Smooth muscle cell (in vitro differentiated cells): ENCODE results near the gene ETFRF1. TPM values are rescaled to one million over a fixed set of nuclear protein-coding genes. Genes with fewer than 3 reads are reported as not detected.

ENCODE experiments used
- DNase-seq: peaks from one replicate; lab custom pipeline; 2025; ENCODE audit not compliant: unreplicated experiment; lab: John Stamatoyannopoulos, UW
- H2AFZ ChIP-seq: fragments of 200-600 bp; sonication (generic); 2 replicates; pipeline ENCODE4 v1.6.0; 2016; ENCODE audit warnings: antibody characterized with exemption, low read depth, mild to moderate bottlenecking
- H3F3A ChIP-seq: fragments of 200-600 bp; sonication (generic); 2 replicates; pipeline ENCODE4 v1.6.0; 2017; ENCODE audit warnings: antibody characterized with exemption, low read depth
- H3K27ac ChIP-seq: fragments of 200-600 bp; sonication (generic); 2 replicates; pipeline ENCODE4 v1.5.1; 2016; ENCODE audit warnings: low read depth, mild to moderate bottlenecking
- H3K27me3 ChIP-seq: fragments of 200-600 bp; sonication (generic); 2 replicates; pipeline ENCODE4 v1.6.1; 2016; ENCODE audit warnings: low read depth, mild to moderate bottlenecking
- H3K36me3 ChIP-seq: fragments of 200-600 bp; sonication (generic); 2 replicates; pipeline ENCODE4 v1.5.1; 2016; ENCODE audit warnings: low read depth
- H3K4me1 ChIP-seq: fragments of 200-600 bp; sonication (generic); 2 replicates; pipeline ENCODE4 v1.5.1; 2016; ENCODE audit warnings: low read depth
- H3K4me2 ChIP-seq: fragments of 200-600 bp; sonication (generic); 2 replicates; pipeline ENCODE4 v1.6.0; 2016; ENCODE audit warnings: mild to moderate bottlenecking
- H3K4me3 ChIP-seq: fragments of 200-600 bp; sonication (generic); 2 replicates; pipeline ENCODE4 v1.5.1; 2016; ENCODE audit warnings: mild to moderate bottlenecking
- H3K79me2 ChIP-seq: fragments of 200-600 bp; sonication (generic); 2 replicates; pipeline ENCODE4 v1.6.0; 2016; ENCODE audit warnings: low read depth, mild to moderate bottlenecking
- H3K9ac ChIP-seq: fragments of 200-600 bp; sonication (generic); 2 replicates; pipeline ENCODE4 v1.6.0; 2016; ENCODE audit warnings: low read depth
- H3K9me3 ChIP-seq: fragments of 200-600 bp; sonication (generic); replicated peaks from 2 replicates; pipeline ENCODE4 v1.5.1; 2016; ENCODE audit warnings: low read depth
- H4K20me1 ChIP-seq: fragments of 200-600 bp; sonication (generic); 2 replicates; pipeline ENCODE4 v1.6.0; 2016; ENCODE audit warnings: low read depth
- WGBS: methylation state at CpG from one replicate; pipeline ENCODE4 v1.1.7; 2016; ENCODE audit warnings: low lambda C conversion rate; 5-methylcytosine and 5-hydroxymethylcytosine counted together
- polyA plus RNA-seq: library from polyadenylated mRNA; unstranded; fragments of >200 nt; fragmentation: Nextera tagmentation; extraction: Ambion mirVana; gene quantifications from 2 replicates; pipeline ENCODE4 v1.2.1, GENCODE V29; 2016
- total RNA-seq: library from RNA; depleted of rRNA; stranded (reverse); fragments of >200 nt; gene quantifications from 2 replicates; pipeline ENCODE4 v1.2.3, GENCODE V29; 2014
- TF ChIP-seq, protein P1 (sequence below): fragments of 200-600 bp; sonication (generic); IDR thresholded peaks from 2 replicates; pipeline ENCODE4 v1.5.1; 2017; ENCODE audit warnings: borderline replicate concordance, mild to moderate bottlenecking, antibody characterized with exemption; ENCODE audit not compliant: insufficient read depth, poor library complexity, severe bottlenecking

Gene ETFRF1, protein sequence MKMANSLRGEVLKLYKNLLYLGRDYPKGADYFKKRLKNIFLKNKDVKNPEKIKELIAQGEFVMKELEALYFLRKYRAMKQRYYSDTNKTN
- total RNA-seq (18.6 and 20.4 TPM in 2 replicates), polyA plus RNA-seq (11.2 and 14.9 TPM in 2 replicates)

DNA sequence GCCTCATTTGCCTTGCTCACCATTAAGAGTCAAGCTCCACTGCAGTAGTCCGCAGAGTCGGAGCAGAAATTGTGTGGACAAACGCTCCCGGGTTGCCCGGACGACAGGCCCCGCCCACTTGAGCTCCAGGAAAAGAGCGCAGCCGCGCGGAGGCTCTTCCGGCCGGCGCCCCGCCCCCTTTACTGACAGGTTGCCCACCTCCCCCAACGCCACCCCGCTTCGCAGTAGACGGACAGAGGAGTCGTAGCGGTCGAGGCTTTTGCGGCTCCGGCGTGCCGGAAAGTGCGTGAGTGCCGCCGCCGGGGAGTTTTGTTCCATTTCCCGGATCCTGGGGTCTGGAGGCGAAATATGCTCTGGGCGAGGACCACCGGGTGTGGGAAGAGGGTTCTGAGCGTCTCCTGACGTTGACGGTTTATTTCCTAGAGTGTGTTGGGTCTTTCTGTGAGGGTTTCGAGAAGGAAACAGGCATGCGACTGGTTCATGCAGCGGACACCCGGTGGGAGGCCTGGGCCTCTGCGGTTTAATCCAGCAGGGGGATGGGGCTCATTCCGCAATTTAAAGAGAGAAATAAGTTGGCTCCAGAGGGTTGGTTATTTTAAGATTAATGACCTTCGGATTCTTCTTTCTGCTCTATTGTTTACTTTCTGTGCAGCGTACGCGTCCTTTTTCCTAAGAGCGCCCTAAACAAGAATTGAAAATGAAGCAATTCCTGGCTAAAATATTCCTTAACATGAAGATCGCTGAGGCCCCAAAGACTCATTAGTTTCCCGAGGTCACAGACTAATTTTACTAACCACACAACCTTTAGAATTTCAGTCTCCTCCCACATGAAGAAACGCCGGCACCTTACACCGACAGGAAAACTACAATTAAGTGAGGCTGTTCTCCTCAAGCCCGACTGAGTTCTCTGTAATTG is at the start of gene ETFRF1, which contains the start of gene DNAI7:
ETFRF1 (plus strand) TSS at position 182 of the 916 bp plus-strand sequence. CDS start 8,720 bp downstream, outside the sequence.
DNAI7 (minus strand) TSS at position 105 of the 916 bp plus-strand sequence; CDS start at position 23, 82 bp downstream.
- Histone ChIP-seq H4K20me1 (no peaks in the 10 kb centered on the region), H3F3A (no peaks in the 10 kb centered on the region), H3K4me2 (peak within 1 kb of the TSS; percentile 88), H3K4me3 (peak within 1 kb of the TSS; percentile 79), H3K9me3 (no peaks in the 10 kb centered on the region), H2AFZ (peak within 1 kb of the TSS; percentile 86), H3K27ac (peak within 1 kb of the TSS; percentile 85), H3K9ac (peak within 1 kb of the TSS; percentile 84), H3K79me2 (no peaks in the 10 kb centered on the region), H3K27me3 (no peaks in the 10 kb centered on the region), H3K36me3 (no peaks in the 10 kb centered on the region), H3K4me1 (no peaks in the 10 kb centered on the region)
- TF ChIP-seq, protein P1, sequence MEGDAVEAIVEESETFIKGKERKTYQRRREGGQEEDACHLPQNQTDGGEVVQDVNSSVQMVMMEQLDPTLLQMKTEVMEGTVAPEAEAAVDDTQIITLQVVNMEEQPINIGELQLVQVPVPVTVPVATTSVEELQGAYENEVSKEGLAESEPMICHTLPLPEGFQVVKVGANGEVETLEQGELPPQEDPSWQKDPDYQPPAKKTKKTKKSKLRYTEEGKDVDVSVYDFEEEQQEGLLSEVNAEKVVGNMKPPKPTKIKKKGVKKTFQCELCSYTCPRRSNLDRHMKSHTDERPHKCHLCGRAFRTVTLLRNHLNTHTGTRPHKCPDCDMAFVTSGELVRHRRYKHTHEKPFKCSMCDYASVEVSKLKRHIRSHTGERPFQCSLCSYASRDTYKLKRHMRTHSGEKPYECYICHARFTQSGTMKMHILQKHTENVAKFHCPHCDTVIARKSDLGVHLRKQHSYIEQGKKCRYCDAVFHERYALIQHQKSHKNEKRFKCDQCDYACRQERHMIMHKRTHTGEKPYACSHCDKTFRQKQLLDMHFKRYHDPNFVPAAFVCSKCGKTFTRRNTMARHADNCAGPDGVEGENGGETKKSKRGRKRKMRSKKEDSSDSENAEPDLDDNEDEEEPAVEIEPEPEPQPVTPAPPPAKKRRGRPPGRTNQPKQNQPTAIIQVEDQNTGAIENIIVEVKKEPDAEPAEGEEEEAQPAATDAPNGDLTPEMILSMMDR = no peak
- WGBS = under 1% methylated on average over 53 of the region's 54 CpGs
- peak; percentile 88 for DNase-seq

DNA sequence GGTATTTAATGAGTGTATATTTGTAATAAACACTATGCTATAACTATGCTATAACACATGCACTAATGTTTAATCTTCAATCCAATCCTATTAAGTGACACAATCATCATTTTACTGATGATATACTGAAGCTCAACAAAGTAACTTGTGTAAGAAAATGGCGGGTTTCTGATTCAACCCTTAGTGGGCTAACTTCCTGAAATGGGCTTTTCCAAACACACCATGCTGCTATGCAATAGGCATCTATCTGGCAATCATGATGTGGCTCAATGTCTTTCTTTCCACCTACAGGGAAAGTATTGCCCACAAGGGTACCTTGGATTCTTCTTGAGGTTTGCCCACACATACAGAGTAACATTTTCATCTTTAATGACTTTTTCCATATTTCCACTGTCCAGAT is 48.4 kb upstream of the ETFRF1 start:
- no peak overlapping the region for H2AFZ ChIP-seq
- H3K4me2 ChIP-seq = no peak overlapping the region
- H3K9me3 ChIP-seq = no peaks in the 10 kb centered on the region
- peaks cover 8% of the 10 kb centered on the region for H3F3A ChIP-seq
- H3K27ac ChIP-seq = no peak overlapping the region
- no peaks in the 10 kb centered on the region for H3K27me3 ChIP-seq
- no peaks in the 10 kb centered on the region for H3K79me2 ChIP-seq
- no peaks in the 10 kb centered on the region for H3K4me1 ChIP-seq
- H3K36me3 ChIP-seq = no peaks in the 10 kb centered on the region
- TF ChIP-seq, protein P1 = no peak
- no peaks in the 10 kb centered on the region for H4K20me1 ChIP-seq
- no peak for DNase-seq
- 100% methylated on average over 1 of the region's 1 CpG for WGBS
- H3K9ac ChIP-seq = no peak overlapping the region
- H3K4me3 ChIP-seq = no peak overlapping the region

DNA sequence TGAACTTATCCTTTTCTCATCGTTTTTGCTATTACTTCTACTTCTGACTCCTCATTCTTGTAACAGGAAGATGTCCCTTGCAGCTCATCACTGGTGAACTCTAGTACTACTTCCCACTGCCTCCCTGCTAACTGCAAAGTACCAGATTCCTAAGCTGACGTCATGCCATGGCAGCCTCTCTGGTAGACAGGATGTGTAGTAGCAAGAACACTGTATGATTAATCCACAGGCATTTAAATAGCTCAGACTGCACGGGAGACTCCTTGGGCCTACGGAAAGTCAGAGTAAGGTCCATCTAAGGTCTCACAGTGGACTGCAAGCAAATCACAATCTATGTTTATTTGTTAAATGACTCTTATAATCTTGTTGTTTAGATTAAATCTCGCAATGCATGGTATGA is 43.6 kb upstream of the ETFRF1 start:
- no peak overlapping the region for H3K4me3 ChIP-seq
- H4K20me1 ChIP-seq = no peaks in the 10 kb centered on the region
- TF ChIP-seq, protein P1 = no peak
- DNase-seq = peak; percentile 5
- WGBS = 14% methylated on average over 5 of the region's 5 CpGs
- no peak overlapping the region for H3K9ac ChIP-seq
- H3K4me2 ChIP-seq = peak overlapping the region; percentile 30
- peak overlapping the region; percentile 1 for H2AFZ ChIP-seq
- H3K36me3 ChIP-seq = no peaks in the 10 kb centered on the region
- H3K4me1 ChIP-seq = no peaks in the 10 kb centered on the region
- no peaks in the 10 kb centered on the region for H3K9me3 ChIP-seq
- H3K27ac ChIP-seq = peak overlapping the region; percentile 72
- H3K27me3 ChIP-seq = no peaks in the 10 kb centered on the region
- no peaks in the 10 kb centered on the region for H3K79me2 ChIP-seq
- peaks cover 16% of the 10 kb centered on the region for H3F3A ChIP-seq
